GM12892 (cell line): ENCODE measurements around the gene GPR171.

Experiments
- DNase-seq: peaks from one replicate; pipeline ENCODE4 v3.0.0; 2011; ENCODE audit not compliant: insufficient read length
- FAIRE-seq: peaks from 2 replicates; lab custom pipeline; 2011; peaks lifted over from hg19 to GRCh38; lab: Jason Lieb, UNC
- POLR2A ChIP-seq: IDR thresholded peaks from 2 replicates; pipeline ENCODE4 v1.6.1; 2011; ENCODE audit warnings: low read depth, low read length, control low read depth
- POLR2AphosphoS5 ChIP-seq: IDR thresholded peaks from 2 replicates; pipeline ENCODE4 v1.6.1; 2011; ENCODE audit warnings: low read depth, low read length, control low read depth
- TAF1 ChIP-seq: IDR thresholded peaks from 2 replicates; pipeline ENCODE4 v1.6.1; 2011; ENCODE audit warnings: low read depth, mild to moderate bottlenecking, control low read depth, low read length, borderline replicate concordance

GPR171 gene

GRCh38 chr3:151226088-151226563 lies 23.1 kb upstream of the GPR171 start:
- DNase-seq: no peak
- no peak for TF ChIP-seq POLR2A
- no peak for TF ChIP-seq TAF1
- no peak for TF ChIP-seq POLR2AphosphoS5
- FAIRE-seq: no peak

GRCh38 chr3:151225040-151225975 lies 22.3 kb upstream of the GPR171 start:
- FAIRE-seq (no peak), DNase-seq (no peak)
- TF ChIP-seq POLR2A (no peak), POLR2AphosphoS5 (no peak), TAF1 (no peak)

- no peak for TF ChIP-seq POLR2A
- no peak for TF ChIP-seq TAF1
- TF ChIP-seq POLR2AphosphoS5: no peak
- FAIRE-seq (no peak), DNase-seq (no peak)
These were observed 21.4 kb upstream of the GPR171 start for GRCh38 chr3:151224268-151224866.

GRCh38 chr3:151219056-151219455 lies 16.0 kb upstream of the GPR171 start:
- no peak for TF ChIP-seq POLR2A
- no peak for TF ChIP-seq POLR2AphosphoS5
- TF ChIP-seq TAF1: no peak
- no peak for FAIRE-seq
- no peak for DNase-seq

GRCh38 chr3:151218136-151218535 lies 15.1 kb upstream of the GPR171 start:
- no peak for DNase-seq
- TF ChIP-seq POLR2A (no peak), POLR2AphosphoS5 (no peak), TAF1 (no peak)
- no peak for FAIRE-seq

- FAIRE-seq (no peak), DNase-seq (no peak)
- TF ChIP-seq POLR2A: no peak
- TF ChIP-seq POLR2AphosphoS5: no peak
- TF ChIP-seq TAF1: no peak
These were observed 13.9 kb upstream of the GPR171 start for GRCh38 chr3:151216641-151217607.

GRCh38 chr3:151214459-151214858 lies 11.4 kb upstream of the GPR171 start:
- no peak for TF ChIP-seq TAF1
- no peak for TF ChIP-seq POLR2AphosphoS5
- no peak for TF ChIP-seq POLR2A
- FAIRE-seq: no peak

GRCh38 chr3:151213881-151214280 lies 10.9 kb upstream of the GPR171 start:
- no peak for TF ChIP-seq POLR2AphosphoS5
- TF ChIP-seq POLR2A: no peak
- no peak for TF ChIP-seq TAF1
- no peak for DNase-seq
- FAIRE-seq: peak; percentile 30

More at GRCh38 chr3:151214459-151214858, 11.4 kb upstream of the GPR171 start:
- no peak for DNase-seq

- no peak for FAIRE-seq
- DNase-seq: no peak
- TF ChIP-seq POLR2A (no peak), POLR2AphosphoS5 (no peak), TAF1 (no peak)
These were observed 10.1 kb upstream of the GPR171 start for GRCh38 chr3:151213151-151213550.

GRCh38 chr3:151210676-151211381 lies 7.8 kb upstream of the GPR171 start:
- DNase-seq (no peak), FAIRE-seq (peak; percentile 50)
- TF ChIP-seq POLR2A (no peak), TAF1 (no peak), POLR2AphosphoS5 (no peak)

GRCh38 chr3:151209654-151210053 lies 6.6 kb upstream of the GPR171 start:
- no peak for FAIRE-seq
- DNase-seq: no peak
- no peak for TF ChIP-seq POLR2AphosphoS5
- no peak for TF ChIP-seq TAF1
- TF ChIP-seq POLR2A: no peak
